ENCODE results near the gene ETFB. TPM values are rescaled to one million over a fixed set of nuclear protein-coding genes. Genes with fewer than 3 reads are reported as not detected.
A peak's percentile ranks its signal among the peaks of the same experiment; 100 is the strongest.

ETFB gene
- total RNA-seq, 1 donor: 84.3 TPM

GRCh38 chr19:51318687-51319648, 47.2 kb downstream of the ETFB start:
- H4K20me1 ChIP-seq (ENCODE audit: insufficient read depth, low read length): no peaks in the 10 kb centered on the region
- TF ChIP-seq, protein P1, sequence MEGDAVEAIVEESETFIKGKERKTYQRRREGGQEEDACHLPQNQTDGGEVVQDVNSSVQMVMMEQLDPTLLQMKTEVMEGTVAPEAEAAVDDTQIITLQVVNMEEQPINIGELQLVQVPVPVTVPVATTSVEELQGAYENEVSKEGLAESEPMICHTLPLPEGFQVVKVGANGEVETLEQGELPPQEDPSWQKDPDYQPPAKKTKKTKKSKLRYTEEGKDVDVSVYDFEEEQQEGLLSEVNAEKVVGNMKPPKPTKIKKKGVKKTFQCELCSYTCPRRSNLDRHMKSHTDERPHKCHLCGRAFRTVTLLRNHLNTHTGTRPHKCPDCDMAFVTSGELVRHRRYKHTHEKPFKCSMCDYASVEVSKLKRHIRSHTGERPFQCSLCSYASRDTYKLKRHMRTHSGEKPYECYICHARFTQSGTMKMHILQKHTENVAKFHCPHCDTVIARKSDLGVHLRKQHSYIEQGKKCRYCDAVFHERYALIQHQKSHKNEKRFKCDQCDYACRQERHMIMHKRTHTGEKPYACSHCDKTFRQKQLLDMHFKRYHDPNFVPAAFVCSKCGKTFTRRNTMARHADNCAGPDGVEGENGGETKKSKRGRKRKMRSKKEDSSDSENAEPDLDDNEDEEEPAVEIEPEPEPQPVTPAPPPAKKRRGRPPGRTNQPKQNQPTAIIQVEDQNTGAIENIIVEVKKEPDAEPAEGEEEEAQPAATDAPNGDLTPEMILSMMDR (IDR thresholded peaks at IDR 0.05; ENCODE audit: extremely low read depth, low read depth, low read length): no peak
- peak; percentile 68 for DNase-seq (ENCODE audit: insufficient read length, low spot score, missing footprints)
- H3K36me3 ChIP-seq (ENCODE audit: insufficient read depth, low read length): no peaks in the 10 kb centered on the region
- no peaks in the 10 kb centered on the region for H3K4me1 ChIP-seq (ENCODE audit: insufficient read depth, low read length)
- no peak overlapping the region for H3K4me2 ChIP-seq (ENCODE audit: insufficient read depth, low read length)
- no peak overlapping the region for H3K27ac ChIP-seq (ENCODE audit: low read depth, low read length)
- H2AFZ ChIP-seq (ENCODE audit: low read length): no peak overlapping the region
- H3K4me3 ChIP-seq (ENCODE audit: insufficient read depth, low read length): no peak overlapping the region
- no peaks in the 10 kb centered on the region for H3K9me3 ChIP-seq (ENCODE audit: low read depth, low read length)
- H3K27me3 ChIP-seq (ENCODE audit: insufficient read depth, low read length): no peaks in the 10 kb centered on the region
- no peaks in the 10 kb centered on the region for H3K79me2 ChIP-seq (ENCODE audit: insufficient read depth, low read length)

GRCh38 chr19:51317968-51318367, 48.2 kb downstream of the ETFB start:
- Histone ChIP-seq H4K20me1 (ENCODE audit: insufficient read depth, low read length) (no peaks in the 10 kb centered on the region), H3K36me3 (ENCODE audit: insufficient read depth, low read length) (no peaks in the 10 kb centered on the region), H3K79me2 (ENCODE audit: insufficient read depth, low read length) (no peaks in the 10 kb centered on the region), H3K27me3 (ENCODE audit: insufficient read depth, low read length) (peaks cover 3% of the 10 kb centered on the region), H3K4me3 (ENCODE audit: insufficient read depth, low read length) (no peak overlapping the region), H3K4me2 (ENCODE audit: insufficient read depth, low read length) (no peak overlapping the region), H3K4me1 (ENCODE audit: insufficient read depth, low read length) (no peaks in the 10 kb centered on the region), H2AFZ (ENCODE audit: low read length) (no peak overlapping the region), H3K27ac (ENCODE audit: low read depth, low read length) (no peak overlapping the region), H3K9me3 (ENCODE audit: low read depth, low read length) (no peaks in the 10 kb centered on the region)
- DNase-seq (ENCODE audit: insufficient read length, low spot score, missing footprints): peak; percentile 58
- TF ChIP-seq, protein P1 (IDR thresholded peaks at IDR 0.05; ENCODE audit: extremely low read depth, low read depth, low read length): no peak

DNA sequence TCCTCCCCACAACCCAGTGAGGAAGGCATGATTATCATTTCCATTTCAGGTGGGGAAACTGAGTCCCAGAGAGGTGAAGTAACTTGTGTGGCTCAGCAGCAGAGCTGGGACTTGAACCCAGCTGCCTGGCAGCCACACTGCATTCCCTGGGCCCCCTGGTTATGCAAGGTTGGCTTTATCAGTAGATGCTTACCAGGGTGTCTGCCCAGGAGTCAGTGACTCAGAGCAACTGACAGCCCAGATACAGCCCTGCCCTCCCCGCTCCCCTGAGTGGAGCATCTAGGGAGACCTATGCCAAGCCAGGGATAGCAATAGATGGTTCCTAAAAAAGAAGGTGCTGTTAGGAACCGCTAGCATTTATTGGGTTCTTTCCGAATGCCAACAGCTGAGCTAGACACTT, 48.8 kb downstream of the ETFB start:
- H3K79me2 ChIP-seq (ENCODE audit: insufficient read depth, low read length): no peaks in the 10 kb centered on the region
- DNase-seq (ENCODE audit: insufficient read length, low spot score, missing footprints): peak; percentile 39
- H2AFZ ChIP-seq (ENCODE audit: low read length): no peak overlapping the region
- H3K27ac ChIP-seq (ENCODE audit: low read depth, low read length): no peak overlapping the region
- H3K27me3 ChIP-seq (ENCODE audit: insufficient read depth, low read length): peaks cover 6% of the 10 kb centered on the region
- TF ChIP-seq, protein P1 (IDR thresholded peaks at IDR 0.05; ENCODE audit: extremely low read depth, low read depth, low read length): no peak
- no peak overlapping the region for H3K4me3 ChIP-seq (ENCODE audit: insufficient read depth, low read length)
- H3K4me1 ChIP-seq (ENCODE audit: insufficient read depth, low read length): no peaks in the 10 kb centered on the region
- no peaks in the 10 kb centered on the region for H3K9me3 ChIP-seq (ENCODE audit: low read depth, low read length)
- H3K4me2 ChIP-seq (ENCODE audit: insufficient read depth, low read length): no peak overlapping the region
- H4K20me1 ChIP-seq (ENCODE audit: insufficient read depth, low read length): no peaks in the 10 kb centered on the region
- no peaks in the 10 kb centered on the region for H3K36me3 ChIP-seq (ENCODE audit: insufficient read depth, low read length)

- TF ChIP-seq, protein P1 (IDR thresholded peaks at IDR 0.05; ENCODE audit: extremely low read depth, low read depth, low read length): no peak
- no peak overlapping the region for H3K27ac ChIP-seq (ENCODE audit: low read depth, low read length)
- no peaks in the 10 kb centered on the region for H3K36me3 ChIP-seq (ENCODE audit: insufficient read depth, low read length)
- no peaks in the 10 kb centered on the region for H4K20me1 ChIP-seq (ENCODE audit: insufficient read depth, low read length)
- peaks cover 8% of the 10 kb centered on the region for H3K27me3 ChIP-seq (ENCODE audit: insufficient read depth, low read length)
- H3K79me2 ChIP-seq (ENCODE audit: insufficient read depth, low read length): no peaks in the 10 kb centered on the region
- no peaks in the 10 kb centered on the region for H3K4me1 ChIP-seq (ENCODE audit: insufficient read depth, low read length)
- H3K9me3 ChIP-seq (ENCODE audit: low read depth, low read length): no peaks in the 10 kb centered on the region
- no peak overlapping the region for H3K4me3 ChIP-seq (ENCODE audit: insufficient read depth, low read length)
- no peak overlapping the region for H2AFZ ChIP-seq (ENCODE audit: low read length)
- no peak for DNase-seq (ENCODE audit: insufficient read length, low spot score, missing footprints)
- no peak overlapping the region for H3K4me2 ChIP-seq (ENCODE audit: insufficient read depth, low read length)
Observed at GRCh38 chr19:51316688-51317087, 49.5 kb downstream of the ETFB start.
